Measurements from ENCODE around the gene PTPN7. TPM values are rescaled to one million over a fixed set of nuclear protein-coding genes. Genes with fewer than 3 reads are reported as not detected.
A peak's percentile ranks its signal among the peaks of the same experiment; 100 is the strongest.
"Not testable (repeated sequence)": the region's sequence is repeated elsewhere in the genome, so short reads cannot be mapped to it uniquely, and the experiment has no call there.

Gene PTPN7
- total and polyA plus RNA-seq, 8 donors, result 1.0 to 11.7 (median 1.5) TPM

DNA sequence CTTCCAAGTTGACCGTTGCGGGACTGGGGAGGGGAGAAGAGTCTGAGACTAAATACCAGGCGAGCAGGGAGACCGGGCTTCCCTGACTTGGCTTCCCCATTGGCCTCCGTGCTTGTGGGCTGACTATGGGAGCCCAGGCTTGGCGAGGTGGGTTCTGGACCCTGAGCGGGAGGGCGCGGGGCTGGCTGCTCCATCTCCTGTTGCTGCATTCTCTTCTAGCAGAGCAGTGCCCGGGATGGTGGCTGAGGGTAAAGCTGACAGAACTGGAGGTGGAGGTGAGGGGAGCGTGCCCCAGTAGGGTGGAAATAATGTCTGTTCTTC, 33.9 kb upstream of the PTPN7 start:
- TF ChIP-seq, protein P1, sequence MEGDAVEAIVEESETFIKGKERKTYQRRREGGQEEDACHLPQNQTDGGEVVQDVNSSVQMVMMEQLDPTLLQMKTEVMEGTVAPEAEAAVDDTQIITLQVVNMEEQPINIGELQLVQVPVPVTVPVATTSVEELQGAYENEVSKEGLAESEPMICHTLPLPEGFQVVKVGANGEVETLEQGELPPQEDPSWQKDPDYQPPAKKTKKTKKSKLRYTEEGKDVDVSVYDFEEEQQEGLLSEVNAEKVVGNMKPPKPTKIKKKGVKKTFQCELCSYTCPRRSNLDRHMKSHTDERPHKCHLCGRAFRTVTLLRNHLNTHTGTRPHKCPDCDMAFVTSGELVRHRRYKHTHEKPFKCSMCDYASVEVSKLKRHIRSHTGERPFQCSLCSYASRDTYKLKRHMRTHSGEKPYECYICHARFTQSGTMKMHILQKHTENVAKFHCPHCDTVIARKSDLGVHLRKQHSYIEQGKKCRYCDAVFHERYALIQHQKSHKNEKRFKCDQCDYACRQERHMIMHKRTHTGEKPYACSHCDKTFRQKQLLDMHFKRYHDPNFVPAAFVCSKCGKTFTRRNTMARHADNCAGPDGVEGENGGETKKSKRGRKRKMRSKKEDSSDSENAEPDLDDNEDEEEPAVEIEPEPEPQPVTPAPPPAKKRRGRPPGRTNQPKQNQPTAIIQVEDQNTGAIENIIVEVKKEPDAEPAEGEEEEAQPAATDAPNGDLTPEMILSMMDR (IDR thresholded peaks at IDR 0.05), result no peak
- Histone ChIP-seq H3K9me3 (no peaks in the 10 kb centered on the region), H3K4me3 (no peak overlapping the region), H3K27me3 (peaks cover 19 to 50% of the 10 kb centered on the region in 2 donors), H3K27ac (no peak overlapping the region), H3K4me1 (peaks cover 0 to 14% of the 10 kb centered on the region in 2 donors), H3K36me3 (no peaks in the 10 kb centered on the region)
- intact Hi-C loops (cut with DNase I), result no loop called here
- DNase-seq (no peak), ATAC-seq (no peak)

GRCh38 chr1:202193614-202194327, 33.4 kb upstream of the PTPN7 start, which contains the start of gene LGR6:
LGR6 (plus strand) TSS chr1:202193799; CDS start chr1:202193990, 191 bp downstream.
- Histone ChIP-seq H3K9me3 (no peaks in the 10 kb centered on the region), H3K36me3 (no peaks in the 10 kb centered on the region), H3K27ac (no peak within 1 kb of the TSS), H3K27me3 (peaks cover 19 to 48% of the 10 kb centered on the region in 2 donors), H3K4me3 (no peak within 1 kb of the TSS), H3K4me1 (peaks cover 0 to 13% of the 10 kb centered on the region in 2 donors)
- TF ChIP-seq, protein P1 (IDR thresholded peaks at IDR 0.05), result no peak
- intact Hi-C loops (cut with DNase I), result no loop called here
- no peak for DNase-seq
- ATAC-seq, result peak; percentile 22

DNA sequence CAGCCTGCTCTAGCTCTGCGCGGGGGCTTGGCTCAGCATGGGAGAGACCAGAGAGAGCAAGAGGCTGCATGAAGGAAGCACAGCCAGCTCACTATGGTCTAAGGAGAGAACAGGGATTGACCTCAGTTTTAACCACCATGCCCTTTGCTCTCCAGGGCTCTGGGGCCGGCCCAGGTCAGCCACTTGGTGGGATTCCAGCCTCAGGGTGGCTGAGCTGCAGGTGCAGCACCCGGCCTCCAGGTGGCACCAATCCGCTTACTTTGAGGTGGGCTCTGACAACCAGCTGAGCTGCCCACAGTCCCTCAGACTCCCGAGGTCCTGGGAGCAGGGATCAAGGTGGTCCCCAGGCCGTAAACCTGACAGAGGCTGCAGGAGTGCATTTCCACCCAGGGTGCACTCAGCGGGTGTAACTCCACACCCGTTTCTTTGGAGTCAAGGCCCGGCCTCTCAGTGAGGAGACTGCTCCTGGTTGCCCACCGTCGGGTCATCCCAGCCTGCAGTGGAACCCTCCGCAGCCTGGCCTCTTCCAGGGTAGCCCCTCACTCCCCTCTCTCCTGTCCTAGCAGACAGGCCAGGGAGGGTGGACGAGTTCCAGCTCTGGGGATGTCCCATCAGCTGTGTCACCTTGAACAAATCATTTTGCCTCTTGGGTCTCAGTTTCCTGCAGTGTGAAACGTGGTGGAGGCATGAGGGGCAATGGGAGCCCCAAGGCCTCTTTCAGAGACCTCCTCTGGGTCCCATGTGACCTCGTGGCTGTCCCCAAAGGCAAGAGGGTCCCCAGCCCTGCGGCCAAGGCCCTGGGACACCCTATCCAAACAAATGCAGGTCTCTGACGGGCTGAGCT, 32.6 kb upstream of the PTPN7 start:
- Histone ChIP-seq H3K4me3 (no peak overlapping the region), H3K36me3 (no peaks in the 10 kb centered on the region), H3K4me1 (peaks cover 0 to 13% of the 10 kb centered on the region in 2 donors), H3K27ac (no peak overlapping the region), H3K9me3 (no peaks in the 10 kb centered on the region), H3K27me3 (peaks cover 19 to 47% of the 10 kb centered on the region in 2 donors)
- TF ChIP-seq, protein P1 (IDR thresholded peaks at IDR 0.05), result peak; percentile 88 to 91
- intact Hi-C loops (cut with DNase I), result no loop called here
- DNase-seq (peak in 2 of 4 donors; percentile 51 to 89), ATAC-seq (peak; percentile 81)

GRCh38 chr1:202191391-202191790, 31.0 kb upstream of the PTPN7 start:
- H3K4me3 ChIP-seq; DNase-seq; intact Hi-C loops (cut with DNase I); ATAC-seq; H3K36me3 ChIP-seq; H3K9me3 ChIP-seq; H3K27ac ChIP-seq: not testable (repeated sequence)
- Histone ChIP-seq H3K4me1 (peaks cover 0 to 13% of the 10 kb centered on the region in 2 donors), H3K27me3 (peaks cover 19 to 55% of the 10 kb centered on the region in 2 donors)

GRCh38 chr1:202189918-202190715, 29.7 kb upstream of the PTPN7 start:
- DNase-seq, result no peak
- H3K9me3 ChIP-seq, result no peaks in the 10 kb centered on the region
- TF ChIP-seq, protein P1 (IDR thresholded peaks at IDR 0.05), result no peak
- peaks cover 16 to 51% of the 10 kb centered on the region in 2 donors for H3K27me3 ChIP-seq
- intact Hi-C loops (cut with DNase I), result loop anchor here in 1 of 2 donors (5.0 to 10.0 kb wide), 2 partner anchors 127 to 525 kb away; partner anchors contain the start of gene SYT2
- no peak overlapping the region for H3K4me3 ChIP-seq
- H3K36me3 ChIP-seq, result no peaks in the 10 kb centered on the region
- H3K4me1 ChIP-seq, result peaks cover 0 to 13% of the 10 kb centered on the region in 2 donors
- ATAC-seq, result no peak
- no peak overlapping the region for H3K27ac ChIP-seq
